CD4-positive, alpha-beta T cell treated with Interleukin-6 for 4 hours (primary cell): ENCODE results near the gene PLXNA4.

Source experiments
- DNase-seq: peaks from one replicate; pipeline ENCODE4 v3.0.0-alpha.2; 2020; ENCODE audit warnings: mixed read lengths

PLXNA4 gene

GRCh38 chr7:132560825-132561529, 15.3 kb downstream of the PLXNA4 start:
- DNase-seq = no peak

DNA sequence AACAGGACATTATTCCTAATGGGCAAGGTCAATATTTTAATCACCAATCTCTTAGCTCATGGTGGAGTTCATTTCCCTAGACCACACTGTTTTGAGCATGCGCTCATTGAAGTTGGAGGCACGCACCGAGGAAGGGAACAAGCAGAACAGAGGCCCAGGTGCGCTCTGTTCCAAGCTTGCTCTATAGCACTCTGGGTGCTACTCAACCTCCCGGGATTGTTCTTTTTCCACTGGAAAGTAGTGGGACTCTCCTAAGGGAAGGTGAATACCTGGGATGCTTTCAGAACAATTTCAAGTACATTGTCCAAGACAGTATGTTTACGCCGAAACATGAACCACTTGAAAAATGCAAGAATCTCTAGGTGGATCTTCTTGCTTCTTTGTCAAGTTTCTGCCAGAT, 16.2 kb downstream of the PLXNA4 start:
- DNase-seq = no peak

- DNase-seq = no peak
Measured at GRCh38 chr7:132558815-132559214, 17.5 kb downstream of the PLXNA4 start.

GRCh38 chr7:132557489-132558044, 18.7 kb downstream of the PLXNA4 start:
- DNase-seq = no peak

GRCh38 chr7:132554446-132554845, 21.8 kb downstream of the PLXNA4 start:
- DNase-seq = no peak

GRCh38 chr7:132553031-132553430, 23.2 kb downstream of the PLXNA4 start:
- no peak for DNase-seq

DNA sequence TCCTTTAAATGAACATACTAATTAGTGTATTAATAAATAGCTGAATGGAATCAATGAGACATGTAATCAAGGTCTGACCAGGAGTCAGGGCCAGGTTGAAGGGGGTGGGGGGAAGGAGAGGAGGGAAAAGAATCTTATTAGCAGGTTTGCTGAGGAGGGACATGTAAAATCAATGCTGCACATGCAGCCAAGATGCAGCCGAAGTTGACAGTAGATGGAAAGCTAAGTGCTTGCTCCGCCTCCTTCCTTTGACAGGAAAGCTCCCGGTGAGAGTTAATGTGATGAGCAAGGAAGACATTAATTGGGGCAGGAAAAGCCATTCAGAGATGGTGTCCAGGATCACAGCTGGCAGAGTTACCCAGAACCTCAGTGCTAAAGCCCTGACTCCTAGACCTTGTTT, 24.4 kb downstream of the PLXNA4 start:
- DNase-seq = no peak

DNA sequence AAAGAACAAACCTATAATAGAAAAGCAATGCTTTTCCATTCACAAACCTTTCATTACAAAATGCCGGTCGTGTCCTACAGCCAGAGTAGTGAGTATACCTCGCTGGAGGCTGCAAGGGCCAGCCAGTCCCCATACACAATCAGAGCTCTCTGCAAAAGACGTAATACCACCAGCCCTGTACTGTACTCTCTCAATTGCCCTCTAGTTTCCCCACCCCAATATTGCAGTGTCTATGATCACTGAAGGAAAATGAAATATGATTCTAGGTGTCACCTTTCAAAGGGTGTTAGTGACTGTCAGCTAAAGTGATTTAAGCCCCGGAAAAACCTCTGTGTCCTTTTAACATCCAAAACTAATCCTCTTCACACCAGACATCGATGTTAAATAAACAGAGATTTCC, 24.8 kb downstream of the PLXNA4 start:
- no peak for DNase-seq

DNA sequence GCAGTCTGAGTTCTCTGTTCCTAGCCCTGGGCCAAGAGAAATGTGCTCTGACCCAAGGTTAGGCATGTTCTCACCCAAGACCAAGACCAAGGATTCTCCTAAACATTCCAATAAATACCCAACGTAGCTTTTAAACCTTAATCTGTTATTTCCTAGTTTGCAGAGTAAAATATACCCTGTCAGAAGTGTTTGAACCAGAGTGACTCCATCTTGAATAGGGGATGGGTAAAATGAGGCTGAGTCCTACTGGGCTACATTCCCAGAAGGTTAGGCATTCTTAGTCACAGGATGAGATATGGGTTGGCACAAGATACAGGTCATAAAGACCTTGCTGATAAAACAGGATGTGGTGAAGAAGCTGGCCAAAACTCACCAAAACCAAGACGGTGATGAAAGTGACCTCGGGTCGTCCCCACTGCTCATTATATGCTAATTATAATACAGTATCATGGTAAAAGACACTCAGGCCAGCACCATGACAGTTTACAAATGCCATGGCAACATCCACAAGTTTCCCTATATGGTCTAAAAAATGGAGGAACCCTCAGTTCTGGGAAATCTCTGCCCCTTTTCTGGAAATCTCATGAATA, 27.7 kb downstream of the PLXNA4 start:
- DNase-seq = no peak

- DNase-seq = no peak
Measured at GRCh38 chr7:132547821-132548220, 28.4 kb downstream of the PLXNA4 start.

DNA sequence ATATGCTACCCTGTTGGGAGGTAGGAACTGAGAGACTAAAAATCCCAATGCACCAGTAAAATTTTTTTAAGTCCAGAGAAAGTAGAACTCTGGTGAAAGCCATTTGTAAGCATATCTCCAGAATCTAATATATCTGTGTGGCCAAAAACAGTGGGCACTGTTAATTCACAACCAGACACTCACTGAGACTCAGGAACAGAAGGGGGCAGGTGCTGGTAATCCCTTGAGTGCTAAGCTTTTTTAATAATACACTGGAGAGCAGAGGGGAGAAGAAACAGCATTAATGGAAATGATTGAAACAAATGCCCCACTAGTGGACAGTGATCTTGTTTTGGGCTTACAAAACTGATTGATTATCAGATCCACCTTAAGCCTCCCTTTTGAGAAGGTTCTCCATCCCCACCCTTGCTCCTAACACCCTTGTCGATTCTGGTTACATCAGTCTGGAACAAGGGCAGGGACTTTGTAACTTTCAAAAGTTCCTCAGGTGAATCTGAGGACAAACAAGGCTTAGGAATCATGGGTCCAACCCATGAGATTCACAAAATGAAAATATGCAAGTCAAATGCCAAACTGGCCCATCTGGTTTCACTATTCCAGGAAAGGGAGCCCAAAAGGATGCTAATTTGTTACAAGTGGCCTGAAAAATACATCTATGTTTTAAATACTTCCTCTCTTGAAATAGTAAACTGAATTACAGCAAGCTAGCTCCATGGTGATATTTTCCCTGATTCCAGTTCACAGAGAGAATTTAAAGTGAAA, 29.7 kb downstream of the PLXNA4 start:
- no peak for DNase-seq

DNA sequence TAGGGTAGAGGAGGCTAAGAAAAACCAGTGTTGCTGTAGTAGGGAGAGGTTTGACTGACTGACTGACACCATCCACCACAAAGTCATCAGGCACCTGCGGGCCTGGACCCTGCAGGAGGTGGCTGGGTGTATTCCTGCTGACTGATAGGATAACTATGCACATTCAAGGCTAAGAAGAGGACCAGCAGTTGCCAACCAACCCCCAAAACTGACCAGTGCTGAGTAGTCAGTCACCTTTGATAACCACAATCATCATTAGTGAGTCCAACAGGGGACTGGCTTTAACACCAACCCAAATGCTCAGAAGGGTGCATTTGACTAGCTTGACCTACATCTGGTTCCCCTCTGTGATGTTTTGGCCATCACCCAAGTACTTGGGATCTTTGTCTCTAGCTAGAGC, 30.5 kb downstream of the PLXNA4 start:
- no peak for DNase-seq

DNA sequence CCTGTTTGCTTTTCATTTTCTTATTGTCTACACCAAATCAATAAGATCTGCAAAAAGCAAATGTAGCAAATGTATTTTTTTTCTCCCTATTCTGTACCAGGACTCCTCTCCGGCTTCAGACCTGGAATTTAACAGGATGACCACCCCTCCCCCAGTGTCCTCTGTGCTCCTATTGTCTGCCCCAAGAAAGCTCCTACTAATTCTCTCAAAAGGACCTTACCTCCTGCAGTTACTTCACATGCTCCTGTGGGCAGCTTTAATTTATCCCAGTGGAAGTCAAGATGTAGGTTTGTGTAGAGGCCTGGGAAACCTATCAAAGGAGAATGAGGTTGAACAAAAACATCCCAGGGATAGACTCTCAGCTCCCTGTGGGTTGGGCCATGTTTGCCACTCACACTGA, 31.3 kb downstream of the PLXNA4 start:
- no peak for DNase-seq

DNA sequence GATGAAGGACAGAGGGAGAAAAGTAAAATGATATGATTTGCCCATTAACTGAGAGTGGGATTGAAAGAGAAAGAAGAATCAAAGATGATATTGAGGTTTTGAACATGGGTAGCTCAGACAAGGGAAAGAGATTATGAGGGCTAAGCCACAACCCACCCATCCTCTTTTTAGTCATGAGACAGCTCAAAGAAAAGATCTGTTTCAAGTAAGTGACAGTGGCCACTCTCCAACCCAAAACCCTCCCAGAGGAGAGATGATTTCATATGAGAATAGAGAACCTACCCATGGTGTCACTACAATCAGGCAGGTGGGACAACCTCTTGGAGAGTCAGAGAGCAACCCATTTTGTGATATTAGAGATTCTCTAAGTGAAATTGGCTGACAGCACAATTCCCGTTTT, 32.2 kb downstream of the PLXNA4 start:
- no peak for DNase-seq

DNA sequence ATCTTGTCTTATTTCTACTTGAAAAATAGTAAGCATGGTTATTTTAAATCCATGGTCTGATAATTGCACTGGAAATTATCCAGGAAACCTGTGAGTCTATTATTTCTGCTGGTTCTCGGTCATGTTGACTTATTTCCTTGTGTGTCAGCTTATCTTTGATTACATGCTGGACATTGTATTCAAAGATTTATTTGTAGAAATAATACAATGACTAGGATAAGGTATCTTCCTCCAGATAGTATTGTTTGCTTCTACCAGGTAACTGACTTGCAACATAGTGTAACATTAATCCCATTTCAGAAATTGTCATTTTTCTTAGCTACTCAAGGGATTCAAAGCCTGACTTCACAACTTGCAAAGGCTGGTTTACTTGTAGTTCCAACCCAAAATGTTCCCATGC, 33.4 kb downstream of the PLXNA4 start:
- no peak for DNase-seq

DNA sequence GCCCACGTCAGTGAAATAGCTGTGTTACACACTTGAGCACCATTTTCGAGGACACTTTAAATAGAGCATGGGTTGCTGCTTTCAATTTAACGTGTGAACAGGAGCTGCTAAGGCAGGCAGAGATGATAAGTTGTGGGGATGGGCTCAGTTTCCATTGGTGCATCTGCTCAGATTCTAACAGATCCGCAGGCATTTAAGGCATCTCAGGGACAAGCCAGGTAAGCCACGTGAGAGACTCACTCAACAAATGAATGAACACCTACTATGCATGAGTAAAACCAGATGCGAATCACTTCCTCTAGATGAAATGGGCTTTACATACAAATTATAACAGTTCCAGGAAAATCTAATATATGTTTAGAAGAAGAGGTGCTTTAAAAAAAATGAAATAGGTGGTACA, 34.6 kb downstream of the PLXNA4 start:
- no peak for DNase-seq

GRCh38 chr7:132537456-132538145, 38.7 kb downstream of the PLXNA4 start:
- no peak for DNase-seq

DNA sequence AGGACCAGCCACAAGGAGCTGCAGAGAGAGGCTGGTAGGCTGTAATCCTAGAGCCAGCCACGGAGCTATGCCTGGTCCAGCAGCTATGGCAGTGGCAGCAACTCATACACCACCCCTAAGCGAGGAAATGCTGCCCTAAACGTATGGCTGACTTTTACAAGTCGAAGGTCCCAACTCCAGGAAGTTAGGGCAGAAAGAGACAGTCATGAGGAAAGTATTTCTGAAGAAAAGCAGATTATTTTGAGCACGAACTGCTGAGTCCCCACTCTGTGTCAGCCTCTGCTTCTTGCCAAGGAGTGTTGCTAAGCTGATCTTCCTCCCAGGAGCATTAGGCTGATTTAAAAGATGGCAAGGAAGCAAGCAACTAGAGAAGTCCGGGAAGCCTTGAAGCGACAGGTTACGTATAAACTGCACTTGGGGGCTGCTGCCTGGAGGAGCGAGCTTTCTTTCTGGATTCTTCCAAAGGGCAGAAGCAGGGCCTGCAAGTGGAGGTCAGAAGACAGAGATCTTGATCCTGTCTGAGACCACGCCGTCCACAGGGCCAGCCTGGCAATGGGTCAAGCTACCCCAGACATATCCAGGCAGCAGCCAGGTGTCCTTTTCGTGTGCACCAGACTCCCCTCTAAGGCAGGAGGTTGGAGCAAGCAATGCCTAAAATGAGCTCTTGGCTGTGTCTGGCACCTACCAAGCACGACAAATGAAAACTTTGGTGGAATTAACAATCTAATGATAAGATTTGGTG, 39.4 kb downstream of the PLXNA4 start:
- DNase-seq = no peak

DNA sequence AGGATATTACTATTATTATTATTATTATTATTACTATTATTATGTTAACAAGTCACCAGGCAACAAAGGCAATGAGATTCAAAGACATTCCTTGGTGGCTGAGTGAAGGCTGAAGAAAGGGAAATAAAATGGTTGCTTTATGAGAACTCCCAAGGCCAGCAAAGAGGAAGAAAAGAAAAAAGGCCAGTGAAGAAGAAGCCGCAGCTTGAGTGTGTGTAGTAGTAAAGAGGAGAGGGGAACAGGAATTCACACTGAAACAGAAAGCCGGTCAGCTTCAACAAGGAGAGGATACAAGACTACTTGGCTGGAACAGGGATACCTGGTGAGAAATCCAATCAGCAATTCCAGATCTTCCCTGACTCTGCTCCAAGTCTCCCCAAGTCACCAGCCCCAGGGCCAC, 42.4 kb downstream of the PLXNA4 start:
- DNase-seq = no peak

DNA sequence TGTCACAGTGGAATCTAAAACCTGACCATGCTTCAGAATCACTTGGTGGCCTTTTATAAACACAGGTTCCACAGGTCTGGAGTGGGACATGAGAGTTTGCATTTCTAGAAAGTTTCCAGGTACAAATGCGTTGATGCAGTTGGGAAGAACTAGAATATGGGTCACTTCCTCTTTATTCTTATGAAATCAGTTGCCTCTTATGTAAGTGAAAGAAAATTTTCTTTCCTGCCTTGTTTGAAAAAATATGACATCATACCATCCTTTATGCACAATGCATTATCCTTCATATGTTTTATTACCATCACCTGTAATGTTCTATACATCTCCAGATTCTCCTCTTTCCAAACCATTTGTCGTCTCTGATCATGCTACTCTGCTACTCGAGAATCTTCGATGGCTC, 44.0 kb downstream of the PLXNA4 start:
- DNase-seq = no peak

- no peak for DNase-seq
Measured at GRCh38 chr7:132531562-132531961, 44.7 kb downstream of the PLXNA4 start.

DNA sequence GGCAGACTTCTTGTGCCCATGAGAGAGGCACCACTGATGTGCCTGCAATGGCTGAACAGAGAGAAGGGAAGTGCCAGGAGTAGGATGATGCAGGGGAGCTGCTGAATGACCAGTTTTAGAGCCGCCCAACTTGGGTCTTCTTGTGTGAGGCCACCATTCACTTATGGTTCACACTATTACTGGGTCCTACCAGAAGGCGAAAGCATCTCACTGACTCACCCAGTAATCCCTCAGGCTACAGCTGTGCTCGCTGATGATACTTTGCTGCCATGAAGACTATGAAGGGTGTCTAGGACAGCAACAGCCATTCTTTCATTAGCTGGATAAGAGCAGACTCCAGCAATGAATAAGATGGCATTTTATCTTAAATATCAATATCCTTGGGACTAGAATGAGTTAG, 47.6 kb downstream of the PLXNA4 start:
- DNase-seq = no peak
